Measurements from ENCODE around the gene MCTS1. TPM values are rescaled to one million over a fixed set of nuclear protein-coding genes. Genes with fewer than 3 reads are reported as not detected.
"Not testable (repeated sequence)": the region's sequence is repeated elsewhere in the genome, so short reads cannot be mapped to it uniquely, and the experiment has no call there.

MCTS1 gene
- total RNA-seq, 1 donor from 2014 or later: 25.8 TPM

DNA sequence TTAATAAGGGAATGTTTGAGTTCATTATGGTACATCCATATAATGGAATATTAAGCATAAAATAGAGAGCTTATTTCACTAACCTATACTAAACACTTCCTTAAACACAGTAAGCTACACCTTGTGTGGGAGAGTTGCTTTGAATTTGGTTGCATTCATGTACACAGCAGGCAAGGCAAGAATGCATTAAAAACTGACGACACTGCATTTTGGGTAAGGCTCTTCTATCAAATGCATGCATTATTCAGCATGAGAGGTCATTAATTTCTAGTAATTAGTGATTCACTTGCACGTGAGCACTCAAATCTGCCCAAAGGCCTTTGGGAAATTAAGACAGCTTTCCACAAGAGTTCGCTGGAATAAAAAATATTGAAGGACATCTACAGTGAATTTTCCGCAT, 34.7 kb downstream of the MCTS1 start:
- no peak for DNase-seq (ENCODE audit: low read depth)
- TF ChIP-seq, protein P1, sequence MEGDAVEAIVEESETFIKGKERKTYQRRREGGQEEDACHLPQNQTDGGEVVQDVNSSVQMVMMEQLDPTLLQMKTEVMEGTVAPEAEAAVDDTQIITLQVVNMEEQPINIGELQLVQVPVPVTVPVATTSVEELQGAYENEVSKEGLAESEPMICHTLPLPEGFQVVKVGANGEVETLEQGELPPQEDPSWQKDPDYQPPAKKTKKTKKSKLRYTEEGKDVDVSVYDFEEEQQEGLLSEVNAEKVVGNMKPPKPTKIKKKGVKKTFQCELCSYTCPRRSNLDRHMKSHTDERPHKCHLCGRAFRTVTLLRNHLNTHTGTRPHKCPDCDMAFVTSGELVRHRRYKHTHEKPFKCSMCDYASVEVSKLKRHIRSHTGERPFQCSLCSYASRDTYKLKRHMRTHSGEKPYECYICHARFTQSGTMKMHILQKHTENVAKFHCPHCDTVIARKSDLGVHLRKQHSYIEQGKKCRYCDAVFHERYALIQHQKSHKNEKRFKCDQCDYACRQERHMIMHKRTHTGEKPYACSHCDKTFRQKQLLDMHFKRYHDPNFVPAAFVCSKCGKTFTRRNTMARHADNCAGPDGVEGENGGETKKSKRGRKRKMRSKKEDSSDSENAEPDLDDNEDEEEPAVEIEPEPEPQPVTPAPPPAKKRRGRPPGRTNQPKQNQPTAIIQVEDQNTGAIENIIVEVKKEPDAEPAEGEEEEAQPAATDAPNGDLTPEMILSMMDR (IDR thresholded peaks at IDR 0.05; ENCODE audit: insufficient read depth, low read length, severe bottlenecking): no peak
- Histone ChIP-seq H3K4me3 (ENCODE audit: low read depth, low read length) (no peak overlapping the region), H3K27me3 (ENCODE audit: control insufficient read depth, insufficient read depth, low read length) (no peaks in the 10 kb centered on the region), H3K36me3 (ENCODE audit: control insufficient read depth, insufficient read depth, low read length) (no peaks in the 10 kb centered on the region)
- no peak for FAIRE-seq

- TF ChIP-seq, protein P1 (IDR thresholded peaks at IDR 0.05; ENCODE audit: insufficient read depth, low read length, severe bottlenecking): no peak
- Histone ChIP-seq H3K27me3 (ENCODE audit: control insufficient read depth, insufficient read depth, low read length) (no peaks in the 10 kb centered on the region), H3K4me3 (ENCODE audit: low read depth, low read length) (no peak overlapping the region), H3K36me3 (ENCODE audit: control insufficient read depth, insufficient read depth, low read length) (no peaks in the 10 kb centered on the region)
- DNase-seq (ENCODE audit: low read depth) (no peak), FAIRE-seq (no peak)
These were observed 39.0 kb downstream of the MCTS1 start for GRCh38 chrX:120642871-120643270.

DNA sequence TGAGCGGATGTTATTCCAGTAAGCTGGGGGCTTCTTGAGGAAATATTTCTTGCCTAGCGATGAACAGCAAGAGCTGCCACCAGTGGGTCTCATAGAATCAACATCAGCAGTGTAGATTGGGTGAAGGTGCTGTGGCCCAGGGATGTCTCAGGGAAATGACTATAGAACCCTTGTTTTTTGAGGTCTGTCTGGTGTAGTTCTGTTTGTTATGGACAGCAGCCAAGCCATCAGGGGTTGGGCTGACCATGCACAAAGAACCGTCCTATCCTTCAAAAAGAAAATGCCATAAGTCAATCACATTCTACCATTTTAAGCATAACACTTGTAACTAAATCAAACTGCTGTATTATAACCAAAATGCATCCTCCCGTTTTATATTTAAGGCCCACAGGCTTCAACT, 43.2 kb downstream of the MCTS1 start:
- H3K27me3 ChIP-seq (ENCODE audit: control insufficient read depth, insufficient read depth, low read length): no peaks in the 10 kb centered on the region
- H3K36me3 ChIP-seq (ENCODE audit: control insufficient read depth, insufficient read depth, low read length): no peaks in the 10 kb centered on the region
- DNase-seq (ENCODE audit: low read depth) (no peak), FAIRE-seq (no peak)
- TF ChIP-seq, protein P1 (IDR thresholded peaks at IDR 0.05; ENCODE audit: insufficient read depth, low read length, severe bottlenecking): no peak
- H3K4me3 ChIP-seq (ENCODE audit: low read depth, low read length): no peak overlapping the region

DNA sequence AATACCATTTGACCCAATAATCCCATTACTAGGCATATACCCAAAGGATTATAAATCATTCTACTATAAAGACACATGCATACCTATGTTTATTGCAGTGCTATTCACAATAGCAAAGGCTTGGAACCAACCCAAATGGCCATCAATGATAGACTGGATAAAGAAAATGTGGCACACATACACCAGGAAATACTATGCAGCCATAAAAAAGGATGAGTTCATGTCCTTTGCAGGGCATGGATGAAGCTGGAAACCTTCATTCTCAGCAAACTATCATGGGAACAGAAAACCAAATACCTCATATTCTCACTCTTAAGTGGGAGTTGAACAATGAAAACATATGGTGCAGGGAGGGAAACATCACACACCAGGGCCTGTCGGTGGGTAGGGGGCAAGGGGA, 48.4 kb downstream of the MCTS1 start:
- H3K4me3 ChIP-seq (ENCODE audit: low read depth, low read length); FAIRE-seq; DNase-seq (ENCODE audit: low read depth); H3K27me3 ChIP-seq (ENCODE audit: control insufficient read depth, insufficient read depth, low read length); H3K36me3 ChIP-seq (ENCODE audit: control insufficient read depth, insufficient read depth, low read length): not testable (repeated sequence)

DNA sequence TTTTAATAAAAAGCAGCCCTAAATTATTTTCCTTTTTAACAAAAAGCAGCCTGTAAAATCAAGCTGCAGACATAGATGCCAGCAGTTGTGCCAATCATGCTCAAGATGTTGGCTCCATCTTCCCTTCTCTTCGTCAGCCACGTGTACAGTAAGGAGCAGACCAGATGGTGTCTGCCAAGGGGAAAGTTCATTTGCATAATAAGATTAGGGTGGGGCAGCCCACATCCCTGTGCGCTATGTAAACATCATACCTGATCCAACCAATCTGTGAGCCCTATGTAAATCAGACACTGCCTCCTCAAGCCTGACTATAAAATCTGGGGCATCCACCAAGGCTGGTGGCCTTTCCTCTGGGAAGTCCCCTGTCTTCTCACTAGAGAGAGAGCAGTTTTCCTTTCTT, 49.1 kb downstream of the MCTS1 start:
- TF ChIP-seq, protein P1 (IDR thresholded peaks at IDR 0.05; ENCODE audit: insufficient read depth, low read length, severe bottlenecking): no peak
- FAIRE-seq (no peak), DNase-seq (ENCODE audit: low read depth) (no peak)
- Histone ChIP-seq H3K4me3 (ENCODE audit: low read depth, low read length) (no peak overlapping the region), H3K36me3 (ENCODE audit: control insufficient read depth, insufficient read depth, low read length) (no peaks in the 10 kb centered on the region), H3K27me3 (ENCODE audit: control insufficient read depth, insufficient read depth, low read length) (no peaks in the 10 kb centered on the region)

DNA sequence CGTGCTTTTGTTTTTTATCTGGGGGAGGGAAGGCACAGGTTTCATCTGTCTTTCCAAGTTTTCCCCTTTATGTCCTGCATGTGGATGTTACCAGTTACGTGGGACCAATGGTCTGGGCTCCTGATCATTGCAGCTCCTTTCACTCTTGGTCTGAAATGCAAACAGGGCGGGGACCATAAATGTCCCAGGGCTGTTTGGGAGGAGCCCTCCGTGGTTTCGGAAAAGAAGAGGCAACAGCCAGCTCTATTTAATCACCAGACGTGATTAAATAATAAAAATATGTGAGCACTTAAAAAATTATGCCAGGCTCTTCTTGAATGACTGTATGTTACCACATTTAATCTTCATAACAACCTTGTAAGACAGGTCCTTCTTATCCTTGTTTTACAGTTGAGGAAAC, 56.7 kb downstream of the MCTS1 start:
- Histone ChIP-seq H3K36me3 (ENCODE audit: control insufficient read depth, insufficient read depth, low read length) (no peaks in the 10 kb centered on the region), H3K27me3 (ENCODE audit: control insufficient read depth, insufficient read depth, low read length) (no peaks in the 10 kb centered on the region), H3K4me3 (ENCODE audit: low read depth, low read length) (no peak overlapping the region)
- no peak for FAIRE-seq
- DNase-seq (ENCODE audit: low read depth): peak; percentile 65
- TF ChIP-seq, protein P1 (IDR thresholded peaks at IDR 0.05; ENCODE audit: insufficient read depth, low read length, severe bottlenecking): no peak

Other genes starting within 250 kb of the MCTS1 start
- not detected in 2 replicates for gene ATP1B4, start 242.0 kb upstream of the MCTS1 start, total RNA-seq
- 112 and 118 TPM in 2 replicates for gene LAMP2, start 134.8 kb upstream of the MCTS1 start, total RNA-seq
- gene CUL4B, start 43.1 kb upstream of the MCTS1 start, total RNA-seq: 9.6 and 11.8 TPM in 2 replicates
- 16.8 and 17.3 TPM in 2 replicates for gene C1GALT1C1, start 26.0 kb downstream of the MCTS1 start, total RNA-seq

Measured in bronchial epithelial cell (primary cell).